Keratinocyte (primary cell): Measurements from ENCODE around the gene TIGAR. TPM values are rescaled to one million over a fixed set of nuclear protein-coding genes. Genes with fewer than 3 reads are reported as not detected.

Experiments used
- DNase-seq: peaks from one replicate; pipeline ENCODE4 v3.0.0-alpha.2; 2011; ENCODE audit warnings: low read depth, missing footprints, low spot score
- FAIRE-seq: peaks from 2 replicates; lab custom pipeline; 2011; peaks lifted over from hg19 to GRCh38; lab: Jason Lieb, UNC
- H2AFZ ChIP-seq: 2 replicates; pipeline ENCODE4 v1.6.0; 2012; ENCODE audit warnings: low read length, control low read depth, inconsistent platforms; ENCODE audit not compliant: control insufficient read depth
- H3K27ac ChIP-seq: 2 replicates; pipeline ENCODE4 v1.5.1; 2011; ENCODE audit warnings: low read length; ENCODE audit not compliant: control insufficient read depth, insufficient read depth
- H3K27me3 ChIP-seq: 3 replicates; pipeline ENCODE4 v1.6.0; 2011; ENCODE audit warnings: low read length; ENCODE audit not compliant: control insufficient read depth, insufficient read depth; ENCODE audit errors: extremely low read depth
- H3K36me3 ChIP-seq, 2 experiments: 2 replicates in 1 of 2; 3 replicates in 1 of 2; pipeline ENCODE4 v1.5.1; 2011; ENCODE audit warnings: low read length in 2 of 2, mild to moderate bottlenecking in 1 of 2; ENCODE audit not compliant: control insufficient read depth in 2 of 2, insufficient read depth in 2 of 2; ENCODE audit errors: extremely low read depth in 1 of 2
- H3K4me1 ChIP-seq: 3 replicates; pipeline ENCODE4 v1.5.1; 2011; ENCODE audit warnings: low read length; ENCODE audit not compliant: control insufficient read depth, insufficient read depth; ENCODE audit errors: extremely low read depth
- H3K4me2 ChIP-seq: 3 replicates; pipeline ENCODE4 v1.6.0; 2011; ENCODE audit warnings: low read depth, low read length; ENCODE audit not compliant: control insufficient read depth, insufficient read depth; ENCODE audit errors: extremely low read depth
- H3K4me3 ChIP-seq, 3 experiments: fragments of 200-600 bp in 1 of 3; sonication (generic) in 1 of 3; 2 replicates in 2 of 3; 3 replicates in 1 of 3; pipeline ENCODE4 v1.5.1; 2011 to 2016; ENCODE audit warnings: low read length in 3 of 3, mild to moderate bottlenecking in 3 of 3, control low read depth in 2 of 3, inconsistent platforms in 1 of 3, low read depth in 1 of 3, mixed read lengths in 1 of 3, mixed run types in 1 of 3, moderate library complexity in 1 of 3; ENCODE audit not compliant: control insufficient read depth in 2 of 3, insufficient read depth in 2 of 3; ENCODE audit errors: extremely low read depth in 1 of 3
- H3K79me2 ChIP-seq: 2 replicates; pipeline ENCODE4 v1.6.0; 2012; ENCODE audit warnings: low read length; ENCODE audit not compliant: control insufficient read depth, insufficient read depth
- H3K9ac ChIP-seq: 3 replicates; pipeline ENCODE4 v1.6.0; 2011; ENCODE audit warnings: low read length; ENCODE audit not compliant: control insufficient read depth, insufficient read depth; ENCODE audit errors: extremely low read depth
- H3K9me1 ChIP-seq: 3 replicates; pipeline ENCODE4 v1.6.0; 2011; ENCODE audit warnings: low read length; ENCODE audit not compliant: control insufficient read depth, insufficient read depth; ENCODE audit errors: extremely low read depth
- H3K9me3 ChIP-seq: 2 replicates; pipeline ENCODE4 v1.5.1; 2012; ENCODE audit warnings: low read depth, low read length; ENCODE audit not compliant: control insufficient read depth
- H4K20me1 ChIP-seq: 3 replicates; pipeline ENCODE4 v1.6.0; 2011; ENCODE audit warnings: low read length; ENCODE audit not compliant: control insufficient read depth, insufficient read depth; ENCODE audit errors: extremely low read depth
- CTCF ChIP-seq, 3 experiments: IDR thresholded peaks in 1 of 3; conservative IDR thresholded peaks in 1 of 3; optimal IDR thresholded peaks in 1 of 3; 2 replicates in 2 of 3; 3 replicates in 1 of 3; pipeline versions ENCODE3 to v1.5.1; 2011; ENCODE audit warnings: low read length in 3 of 3, mild to moderate bottlenecking in 3 of 3, moderate library complexity in 2 of 3, control low read depth in 1 of 3, inconsistent platforms in 1 of 3; ENCODE audit not compliant: insufficient read depth in 2 of 3; ENCODE audit errors: extremely low read depth in 1 of 3
- EZH2 ChIP-seq: IDR thresholded peaks from one replicate; pipeline ENCODE4 v1.6.1; 2012; ENCODE audit warnings: inconsistent platforms, mild to moderate bottlenecking, low read length, moderate library complexity
- dilution Hi-C: fragments of 300-500 bp; cut with MboI; formaldehyde crosslinking; loops from one replicate; pipeline ENCODE4 v1.7.0; 2020; ENCODE audit warnings: low sequenced_read_pairs; ENCODE audit not compliant: extremely low pct_ligation_motif_present
- polyA plus RNA-seq, 5 experiments: library from polyadenylated mRNA; depleted of rRNA in 3 of 5; stranded (reverse) in 3 of 5; stranded (forward) in 1 of 5; unstranded in 1 of 5; fragments of >200 nt; gene quantifications; 1 replicate in 1 of 5; 2 replicates in 3 of 5; 3 replicates in 1 of 5; pipeline versions ENCODE4 v1.2.1 to v1.2.3, GENCODE V29; 2011 to 2012; ENCODE audit warnings: missing spikeins in 2 of 5, low read depth in 1 of 5, low replicate concordance in 1 of 5

The TIGAR gene
- polyA plus RNA-seq, 1 donor (not counting 4 experiments of a cell fraction or from before 2014, with no cell fraction given): 37.3 TPM

DNA sequence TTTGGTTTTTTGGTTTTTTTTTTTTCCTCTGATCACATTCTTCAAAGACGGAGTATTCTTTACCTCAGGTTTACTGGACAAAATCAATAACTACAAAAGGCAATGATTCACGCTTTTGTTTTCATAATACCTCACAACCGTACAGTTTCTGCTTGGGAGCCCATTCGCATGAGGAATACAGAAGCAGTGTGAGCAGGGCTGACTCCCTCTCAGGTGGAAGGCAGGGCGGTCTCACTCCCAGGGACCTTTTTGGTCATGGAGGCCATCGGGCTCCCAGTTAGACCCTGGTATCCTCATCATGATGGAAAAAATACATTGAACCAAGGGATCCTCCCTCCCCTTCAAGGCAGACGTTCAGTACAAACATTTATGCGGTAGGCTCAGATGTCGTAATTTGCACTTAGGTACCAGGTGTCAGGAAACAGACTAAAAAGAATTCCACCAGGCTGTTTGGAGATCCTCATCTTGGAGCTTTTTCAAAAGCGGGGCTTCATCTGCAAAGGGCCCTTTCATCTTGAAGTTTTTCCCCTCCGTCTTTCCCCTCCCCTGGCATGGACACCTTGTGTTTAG is 19.0 kb upstream of the TIGAR start:
- H2AFZ ChIP-seq: no peak overlapping the region
- no peak overlapping the region for H3K9ac ChIP-seq
- H4K20me1 ChIP-seq: peaks cover 44% of the 10 kb centered on the region
- H3K4me1 ChIP-seq: no peaks in the 10 kb centered on the region
- H3K27ac ChIP-seq: no peak overlapping the region
- H3K36me3 ChIP-seq: peaks cover 35 to 55% of the 10 kb centered on the region in 2 experiments
- no peaks in the 10 kb centered on the region for H3K9me3 ChIP-seq
- dilution Hi-C loops: no loop called here
- DNase-seq (no peak), FAIRE-seq (no peak)
- H3K27me3 ChIP-seq: no peaks in the 10 kb centered on the region
- H3K4me3 ChIP-seq: no peak overlapping the region
- H3K79me2 ChIP-seq: peaks cover 13% of the 10 kb centered on the region
- H3K4me2 ChIP-seq: no peak overlapping the region
- TF ChIP-seq EZH2 (no peak), CTCF (optimal IDR thresholded peaks at IDR 0.05 in 1 of 3, IDR thresholded peaks at IDR 0.05 in 1 of 3, conservative IDR thresholded peaks at IDR 0.05 in 1 of 3; ENCODE audit: extremely low read depth in 1 of 3, insufficient read depth in 2 of 3, low read length in 3 of 3) (no peak)
- no peaks in the 10 kb centered on the region for H3K9me1 ChIP-seq

DNA sequence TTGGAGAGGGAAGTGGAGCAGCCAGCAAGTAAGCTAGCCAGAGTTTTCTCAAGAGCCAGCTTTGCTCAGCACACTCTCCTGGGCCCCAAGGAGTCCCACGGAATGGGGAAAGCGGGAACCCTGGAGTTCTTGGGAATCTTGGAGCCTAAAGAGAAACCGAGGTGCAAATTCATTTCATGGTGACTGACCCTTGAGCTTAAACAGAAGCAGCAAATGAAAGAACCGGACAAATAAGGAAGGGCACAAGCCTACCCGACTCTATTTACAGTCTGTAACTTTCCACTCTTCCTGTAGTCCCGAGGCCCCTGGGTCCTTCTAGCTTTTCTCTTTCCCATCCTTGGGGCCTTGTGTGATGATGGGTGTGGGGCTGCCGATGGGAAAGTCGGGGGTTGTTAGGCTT is 18.1 kb upstream of the TIGAR start:
- no peak overlapping the region for H3K27ac ChIP-seq
- H3K36me3 ChIP-seq: peaks cover 30 to 52% of the 10 kb centered on the region in 2 experiments
- no peak overlapping the region for H3K4me3 ChIP-seq
- peaks cover 5% of the 10 kb centered on the region for H3K4me1 ChIP-seq
- no peak overlapping the region for H2AFZ ChIP-seq
- H4K20me1 ChIP-seq: peaks cover 41% of the 10 kb centered on the region
- TF ChIP-seq CTCF (optimal IDR thresholded peaks at IDR 0.05 in 1 of 3, IDR thresholded peaks at IDR 0.05 in 1 of 3, conservative IDR thresholded peaks at IDR 0.05 in 1 of 3; ENCODE audit: extremely low read depth in 1 of 3, insufficient read depth in 2 of 3, low read length in 3 of 3): no peak
- no peak for TF ChIP-seq EZH2
- FAIRE-seq (no peak), DNase-seq (no peak)
- H3K9me3 ChIP-seq: no peaks in the 10 kb centered on the region
- no peaks in the 10 kb centered on the region for H3K27me3 ChIP-seq
- H3K9ac ChIP-seq: no peak overlapping the region
- no peak overlapping the region for H3K4me2 ChIP-seq
- dilution Hi-C loops: no loop called here
- H3K79me2 ChIP-seq: peaks cover 7% of the 10 kb centered on the region
- H3K9me1 ChIP-seq: no peaks in the 10 kb centered on the region
